ENCODE data around the gene PTH1R. TPM values are rescaled to one million over a fixed set of nuclear protein-coding genes. Genes with fewer than 3 reads are reported as not detected.
A peak's percentile ranks its signal among the peaks of the same experiment; 100 is the strongest.

PTH1R gene
- total RNA-seq, 2 donors from 2014 or later: 1.4 to 1.7 TPM

GRCh38 chr3:46848271-46849044 is 29.1 kb upstream of the PTH1R start:
- DNase-seq (peak in 1 of 2 donors; percentile 23), ATAC-seq (no peak)
- intact Hi-C loops (cut with DNase I, micrococcal nuclease): no loop called here

DNA sequence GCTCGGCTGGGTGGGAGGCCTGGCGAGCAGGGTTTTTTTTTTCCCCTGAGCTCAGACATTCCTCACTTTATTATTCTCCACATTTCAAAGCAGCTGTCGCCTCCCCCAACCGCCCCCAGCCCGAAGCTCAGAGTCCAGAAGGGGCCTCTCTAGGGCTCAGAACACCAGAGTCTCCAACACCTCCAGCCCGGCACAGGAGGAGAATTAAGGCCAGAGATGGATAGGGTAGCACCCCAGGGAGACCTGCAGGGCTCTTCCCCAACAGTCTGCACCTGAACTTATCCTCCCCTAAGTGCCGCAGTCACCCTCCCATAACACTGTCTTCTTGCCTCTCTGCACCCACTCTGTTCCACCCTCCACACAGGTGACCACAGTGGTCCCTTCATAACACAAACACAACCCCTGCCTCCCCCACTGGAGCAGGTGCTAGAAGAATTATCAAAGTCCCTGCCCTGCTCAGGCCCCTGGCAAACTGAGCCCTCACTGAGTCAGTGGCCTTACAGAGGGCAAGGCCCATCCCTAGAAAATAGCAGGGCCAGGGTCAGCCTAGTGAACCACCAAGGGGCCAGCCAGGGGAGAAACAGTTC is 28.4 kb upstream of the PTH1R start:
- peak in 1 of 2 donors; percentile 4 for DNase-seq
- no peak for ATAC-seq

DNA sequence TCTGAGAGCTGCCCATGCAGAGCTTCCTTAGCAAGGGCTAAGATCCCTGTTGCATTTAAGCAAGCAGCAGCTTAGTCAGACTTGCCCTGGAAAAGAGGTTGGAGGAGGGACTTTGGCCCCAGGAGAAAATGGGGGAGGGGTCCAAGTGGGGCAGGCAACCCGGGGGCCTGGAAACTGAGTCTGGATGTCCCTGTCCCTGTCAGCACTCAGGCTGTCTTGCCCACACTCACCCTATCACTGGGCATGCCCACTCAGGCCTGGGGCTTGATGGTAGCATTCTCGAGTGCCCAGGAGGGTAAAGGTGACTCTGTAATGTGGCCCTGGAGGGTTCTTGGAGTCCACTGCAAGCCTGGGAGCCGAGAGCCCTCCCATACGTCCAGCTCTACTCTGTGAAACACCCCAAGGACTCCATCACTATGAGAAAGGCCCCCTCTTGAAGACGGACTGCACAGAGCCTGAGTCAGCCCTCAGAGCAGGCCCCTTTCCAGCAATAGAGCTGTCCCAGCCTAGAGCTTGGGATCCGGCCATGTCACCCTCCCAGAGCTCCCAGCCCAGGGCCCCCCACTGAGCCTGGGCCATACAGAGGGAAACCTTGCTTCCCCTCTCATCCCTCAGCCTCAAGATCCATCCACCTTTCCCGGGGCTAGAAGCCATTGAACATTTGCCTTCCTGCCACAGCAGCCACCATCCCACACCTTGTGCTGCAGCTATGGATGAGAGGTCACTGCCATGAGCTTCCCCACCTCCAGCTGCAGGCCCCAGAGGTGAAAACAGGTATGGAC is 27.6 kb upstream of the PTH1R start:
- DNase-seq (peak in 1 of 2 donors; percentile 14), ATAC-seq (no peak)
- intact Hi-C loops (cut with DNase I, micrococcal nuclease): no loop called here

More for the DNA sequence above, 28.4 kb upstream of the PTH1R start:
- intact Hi-C loops (cut with DNase I, micrococcal nuclease): no loop called here

DNA sequence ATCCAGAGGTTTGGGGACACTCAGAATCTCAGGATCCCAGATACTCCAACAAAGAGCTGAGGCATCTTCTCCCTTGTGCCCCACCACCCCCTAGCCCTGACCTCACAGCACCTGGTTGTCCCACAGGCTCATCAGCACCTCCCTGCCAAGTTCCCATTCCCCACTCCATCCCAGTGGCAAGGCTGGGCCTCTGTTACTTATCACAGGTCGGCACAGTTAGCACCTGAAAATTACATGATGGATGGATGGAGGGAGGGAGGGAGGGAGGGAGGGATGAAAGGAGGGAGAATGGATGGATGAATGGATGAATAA is 27.1 kb upstream of the PTH1R start:
- DNase-seq (no peak), ATAC-seq (no peak)
- intact Hi-C loops (cut with DNase I, micrococcal nuclease): no loop called here

DNA sequence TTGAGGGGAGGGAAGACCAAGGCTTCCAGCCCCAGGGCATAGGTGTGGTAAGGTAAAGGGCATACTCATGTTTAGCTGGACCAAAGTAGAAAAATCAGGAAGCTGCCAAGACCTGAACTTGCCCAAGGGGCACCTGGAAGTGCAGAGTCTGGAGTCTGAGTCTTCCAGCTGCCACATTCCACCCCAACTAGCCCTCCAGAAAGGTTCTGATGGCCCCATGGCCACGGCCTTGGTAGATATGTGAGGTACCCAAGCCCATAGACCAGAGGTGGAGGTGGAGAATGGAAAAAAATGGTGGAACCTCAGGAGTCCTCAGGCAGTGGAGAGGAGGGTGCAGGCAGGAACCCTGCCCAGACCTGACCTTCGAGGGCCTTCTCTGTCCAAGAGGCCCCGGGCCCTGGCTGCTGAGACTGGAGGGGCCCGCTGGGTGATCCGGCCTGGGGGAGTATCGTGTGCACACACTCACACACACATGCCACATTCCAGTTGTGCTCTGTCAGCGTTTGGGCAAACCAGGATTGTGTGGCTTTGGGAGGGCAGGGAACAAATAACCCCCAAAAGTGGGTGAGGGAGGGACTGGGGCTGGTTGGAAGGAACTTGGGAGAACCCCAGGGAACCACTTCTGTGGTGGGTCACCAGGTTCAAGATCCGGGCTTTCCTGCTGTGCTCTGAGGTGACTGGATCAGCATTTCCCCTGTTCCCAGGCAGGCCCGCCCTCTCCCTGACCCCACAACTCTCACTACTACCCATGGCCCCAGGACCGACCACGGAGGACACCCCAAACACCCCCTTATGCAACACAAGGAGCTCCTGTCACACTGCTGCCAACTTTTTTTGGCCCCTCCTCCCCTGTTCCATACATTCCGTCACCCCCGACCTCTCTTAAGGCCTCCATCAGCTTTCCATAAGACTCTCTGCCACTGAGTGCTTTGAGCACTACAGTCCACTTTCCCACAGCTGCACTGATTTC is 25.9 kb upstream of the PTH1R start:
- ATAC-seq (no peak), DNase-seq (peak in 1 of 2 donors; percentile 11)
- intact Hi-C loops (cut with DNase I, micrococcal nuclease): no loop called here

DNA sequence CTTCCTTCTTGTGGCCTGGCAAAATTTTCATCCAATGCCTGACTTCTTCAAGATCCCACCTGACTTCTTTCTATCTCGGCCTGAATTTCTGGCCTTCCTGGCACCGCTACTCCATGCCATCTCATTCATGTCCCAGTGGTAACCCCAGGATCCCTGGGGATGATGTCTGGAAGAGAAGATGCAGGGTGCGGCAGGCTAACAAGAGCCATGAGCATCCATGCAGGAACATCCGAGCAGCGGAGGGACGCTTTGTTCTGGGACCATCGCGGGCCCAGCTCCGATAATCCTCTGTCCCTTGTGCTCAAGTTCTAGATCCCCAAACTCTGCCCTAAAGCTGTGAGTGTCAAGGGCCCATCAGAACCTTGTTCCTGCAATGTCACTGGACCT is 25.2 kb upstream of the PTH1R start:
- DNase-seq: no peak
- no peak for ATAC-seq
- intact Hi-C loops (cut with DNase I, micrococcal nuclease): no loop called here

DNA sequence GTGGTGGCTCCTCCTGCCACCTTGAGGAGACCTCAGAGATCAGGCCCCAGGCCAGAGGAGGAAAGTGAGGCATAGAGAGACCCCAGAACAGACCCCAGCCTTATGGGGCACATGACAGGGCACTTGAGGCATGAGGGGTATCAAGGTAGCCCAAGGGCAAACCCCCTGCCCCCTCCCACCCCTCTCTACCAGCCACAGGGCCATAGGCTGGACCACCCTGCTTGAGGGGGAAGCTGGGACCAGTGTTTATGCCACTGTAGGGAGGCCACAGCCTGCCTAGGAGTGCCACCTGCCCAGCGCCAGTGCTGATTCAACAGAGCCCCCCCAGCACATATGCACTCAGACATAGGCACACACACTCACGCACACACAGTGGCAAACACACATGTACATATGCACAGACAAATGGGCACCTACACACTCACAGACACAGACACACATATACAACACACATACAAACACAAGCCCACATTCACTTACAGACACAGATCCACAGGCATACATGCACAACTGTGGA is 24.6 kb upstream of the PTH1R start:
- intact Hi-C loops (cut with DNase I, micrococcal nuclease): no loop called here
- DNase-seq: no peak

GRCh38 chr3:46853441-46854415 is 23.8 kb upstream of the PTH1R start:
- intact Hi-C loops (cut with DNase I, micrococcal nuclease): no loop called here
- ATAC-seq: no peak

More for the DNA sequence above, 24.6 kb upstream of the PTH1R start:
- no peak for ATAC-seq

DNA sequence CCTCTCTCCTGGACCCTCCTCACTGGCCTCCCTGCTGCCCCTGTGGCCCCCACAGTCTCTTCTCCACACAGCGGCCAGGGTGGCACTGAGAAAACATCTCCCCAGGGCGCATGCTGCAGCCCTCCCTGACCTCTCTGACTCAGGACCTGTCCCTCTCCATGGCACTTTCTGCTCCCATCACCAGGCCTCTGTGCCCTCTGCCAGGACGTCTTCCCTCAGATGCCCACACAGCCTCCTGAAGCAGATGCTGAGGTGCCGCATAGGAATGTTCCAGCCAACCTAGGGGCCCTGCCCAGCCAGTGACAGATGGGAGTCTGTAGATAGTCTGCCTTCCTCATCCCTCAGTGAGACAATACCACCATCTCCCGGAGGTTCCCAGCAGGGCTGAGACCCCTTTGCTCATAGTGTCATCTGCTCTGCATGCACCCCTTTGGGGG is 22.9 kb upstream of the PTH1R start:
- peak in 1 of 2 donors; percentile 15 for DNase-seq
- intact Hi-C loops (cut with DNase I, micrococcal nuclease): no loop called here
- no peak for ATAC-seq

More at GRCh38 chr3:46853441-46854415, 23.8 kb upstream of the PTH1R start:
- DNase-seq: peak in 1 of 2 donors; percentile 9

GRCh38 chr3:46856576-46857471 is 20.7 kb upstream of the PTH1R start:
- intact Hi-C loops (cut with DNase I, micrococcal nuclease): no loop called here
- no peak for ATAC-seq
- peak in 1 of 2 donors; percentile 16 for DNase-seq

DNA sequence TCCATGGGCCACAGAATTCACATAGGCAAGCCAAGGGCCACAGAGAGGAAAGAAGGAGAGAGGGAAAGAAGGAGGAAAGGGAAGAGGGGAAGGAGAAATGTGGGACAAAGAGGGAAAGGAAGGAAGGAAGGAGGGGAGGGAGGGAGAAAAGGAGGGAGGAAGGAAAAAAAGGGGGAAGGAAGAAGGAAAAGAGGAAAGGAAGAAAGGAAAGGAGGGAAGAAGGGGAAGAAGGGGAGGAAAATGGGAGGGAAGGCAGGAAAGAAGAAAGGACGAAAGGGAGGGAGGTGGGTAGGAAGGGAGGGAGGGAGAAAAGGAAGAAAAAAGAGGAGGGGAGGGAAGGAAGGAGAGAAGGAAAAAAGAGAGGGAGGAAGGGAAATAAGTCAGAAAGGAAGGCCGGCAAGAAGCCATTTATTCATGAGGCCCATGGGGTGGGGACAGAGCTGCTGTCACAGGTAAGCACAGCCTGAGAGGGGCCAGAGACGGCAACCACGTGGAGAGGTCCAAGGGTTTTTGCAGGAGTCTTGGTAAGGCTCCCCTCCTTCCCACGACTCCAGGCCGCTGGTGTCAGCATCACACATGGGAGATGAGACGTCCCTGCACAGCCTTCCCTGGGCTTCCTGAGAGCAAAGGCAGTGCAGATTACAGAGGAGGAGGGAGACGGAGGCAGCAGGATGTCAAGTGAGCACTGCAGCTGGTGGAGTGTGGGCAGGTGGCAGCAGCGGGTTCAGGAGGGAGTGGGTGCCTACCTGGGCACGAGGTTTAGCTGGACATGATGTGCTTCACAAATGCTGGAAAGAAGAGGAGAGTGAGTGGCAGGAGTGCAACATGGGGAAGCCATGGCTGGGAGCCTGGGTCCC is 19.8 kb upstream of the PTH1R start:
- intact Hi-C loops (cut with DNase I, micrococcal nuclease): no loop called here
- ATAC-seq: no peak
- DNase-seq: peak in 1 of 2 donors; percentile 4

GRCh38 chr3:46858456-46858855 is 19.1 kb upstream of the PTH1R start:
- intact Hi-C loops (cut with DNase I, micrococcal nuclease): no loop called here
- peak in 1 of 2 donors; percentile 2 for DNase-seq
- no peak for ATAC-seq

GRCh38 chr3:46859001-46859710 is 18.4 kb upstream of the PTH1R start:
- no peak for ATAC-seq
- intact Hi-C loops (cut with DNase I, micrococcal nuclease): no loop called here
- peak; percentile 2 to 18 for DNase-seq

- no peak for ATAC-seq
- DNase-seq: peak; percentile 19 to 49
- intact Hi-C loops (cut with DNase I, micrococcal nuclease): no loop called here
These were observed 17.3 kb upstream of the PTH1R start for GRCh38 chr3:46860017-46860809.
